Spleen (tissue), 11 donors: Measurements from ENCODE around the gene HDGFL3. TPM values are rescaled to one million over a fixed set of nuclear protein-coding genes. Genes with fewer than 3 reads are reported as not detected.
"Not testable (repeated sequence)": the region's sequence is repeated elsewhere in the genome, so short reads cannot be mapped to it uniquely, and the experiment has no call there.

ENCODE experiments used
- DNase-seq: peaks from one replicate; pipeline ENCODE4 v3.0.0-alpha.2; 2020
- H3K27ac ChIP-seq, 8 donors: fragments of 200-600 bp; sonication (generic) in 7 of 8; 1 replicate in 4 of 8; 2 replicates in 4 of 8; pipeline versions ENCODE4 v1.5.0 to v1.8.0; 2016 to 2021; ENCODE audit warnings: inconsistent platforms in 4 of 8, mild to moderate bottlenecking in 4 of 8, moderate library complexity in 1 of 8
- H3K27me3 ChIP-seq, 7 donors: fragments of 200-600 bp; sonication (generic) in 6 of 7; replicated peaks in 1 of 7; 1 replicate in 4 of 7; 2 replicates in 3 of 7; pipeline versions ENCODE4 v1.5.0 to v1.8.0; 2016 to 2021; ENCODE audit warnings: inconsistent platforms in 3 of 7, mild to moderate bottlenecking in 1 of 7
- H3K36me3 ChIP-seq, 6 donors: fragments of 200-600 bp; sonication (generic) in 5 of 6; 1 replicate in 4 of 6; 2 replicates in 2 of 6; pipeline versions ENCODE4 v1.5.0 to v1.8.0; 2016 to 2021; ENCODE audit warnings: inconsistent platforms in 2 of 6
- H3K4me1 ChIP-seq, 6 donors: fragments of 200-600 bp; sonication (generic) in 5 of 6; 1 replicate in 3 of 6; 2 replicates in 3 of 6; pipeline versions ENCODE4 v1.5.0 to v1.8.0; 2016 to 2021; ENCODE audit warnings: inconsistent platforms in 3 of 6
- H3K4me3 ChIP-seq, 8 donors: fragments of 200-600 bp; sonication (generic) in 7 of 8; 1 replicate in 4 of 8; 2 replicates in 4 of 8; pipeline versions ENCODE4 v1.5.0 to v1.8.0; 2016 to 2021; ENCODE audit warnings: inconsistent platforms in 4 of 8, mild to moderate bottlenecking in 4 of 8, moderate library complexity in 2 of 8
- H3K9me3 ChIP-seq, 8 donors: fragments of 200-600 bp; sonication (generic) in 7 of 8; 1 replicate in 4 of 8; 2 replicates in 4 of 8; pipeline versions ENCODE4 v1.5.0 to v1.8.0; 2016 to 2021; ENCODE audit warnings: inconsistent platforms in 4 of 8
- CTCF ChIP-seq, 11 experiments: fragments of 200-600 bp in 7 of 11; fragments of 450-650 bp in 4 of 11; sonication (generic) in 4 of 11; IDR thresholded peaks in 8 of 11; conservative IDR thresholded peaks in 3 of 11; 1 replicate in 7 of 11; 2 replicates in 4 of 11; pipeline versions ENCODE4 v1.4.0 to v1.8.0; 2016 to 2021; ENCODE audit warnings: antibody characterized with exemption in 11 of 11, inconsistent platforms in 4 of 11, mild to moderate bottlenecking in 1 of 11
- POLR2A ChIP-seq, 3 donors: fragments of 450-650 bp; IDR thresholded peaks; one replicate each; pipeline ENCODE4 v1.5.1; 2017; ENCODE audit warnings: antibody characterized with exemption in 3 of 3, mild to moderate bottlenecking in 1 of 3
- POLR2AphosphoS5 ChIP-seq, 3 donors: sonication (generic); formaldehyde crosslinking; IDR thresholded peaks; one replicate each; pipeline ENCODE4 v1.5.1; 2017; ENCODE audit warnings: antibody characterized with exemption in 3 of 3
- WGBS, 5 donors: extraction: QIAGEN DNeasy Blood & Tissue Kit in 3 of 5; methylation state at CpG; one replicate each; pipeline versions ENCODE4 v1.1.5 to v1.1.7; 2013 to 2018; 5-methylcytosine and 5-hydroxymethylcytosine counted together
- intact Hi-C: fragments of 100-400 bp; cut with DNase I; formaldehyde crosslinking; loops from one replicate; pipeline ENCODE4 v1.15.0; 2023; ENCODE audit warnings: low total_unique reads
- polyA plus RNA-seq, 3 donors: library from polyadenylated mRNA; stranded (reverse); fragments of 200-250 nt; gene quantifications; one replicate each; pipeline ENCODE4 v1.2.1, GENCODE V29; 2013
- total RNA-seq, 7 donors: library from RNA; depleted of rRNA in 3 of 7; stranded (reverse); fragments of >200 nt in 3 of 7; fragmentation: NEBNext Ultra II Directional in 4 of 7; extraction: Animal tissue kit (Norgen Biotek cat#: 25700) in 4 of 7; gene quantifications; one replicate each; pipeline versions ENCODE4 v1.1.0 to v1.2.1, GENCODE V29; 2016 to 2021
- donor health status: healthy with polysubstance abuse.
- donor health status: DM: no; HTN: no; CAD: no; lungs with moderate emphysema.
- donor health status: DM: no; HTN: no; CAD: no.
- donor health status: Bipolar disorder and iron deficiency.
- donor health status: healthy.
- donor health status: DM: no; HTN: no; CAD: no.
- donor health status: DM: yes; HTN: yes; CAD: no.

The HDGFL3 gene
- total and polyA plus RNA-seq, 10 donors: 4.6 to 35.1 (median 20.6) TPM

DNA sequence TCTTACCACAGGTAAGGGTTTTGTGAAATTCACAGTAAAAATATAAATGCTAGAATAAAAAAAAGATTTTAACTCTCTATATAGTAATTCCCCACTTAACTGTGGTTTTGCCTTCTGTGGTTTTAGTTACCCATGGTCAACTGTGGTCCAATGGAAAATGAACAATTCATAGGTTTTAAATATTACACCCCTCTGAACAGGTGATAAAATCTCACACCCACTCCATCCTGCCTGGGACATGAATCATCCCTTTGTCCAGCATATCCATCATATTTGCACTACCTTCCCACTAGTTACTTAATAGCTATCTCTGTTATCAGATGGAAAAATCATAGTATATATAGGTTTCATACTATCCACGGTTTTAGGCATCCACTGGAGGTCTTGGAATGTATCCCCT, 49.2 kb downstream of the HDGFL3 start:
- DNase-seq: no peak
- TF ChIP-seq POLR2A (IDR thresholded peaks at IDR 0.05) (no peak), POLR2AphosphoS5 (IDR thresholded peaks at IDR 0.05) (no peak), CTCF (IDR thresholded peaks at IDR 0.05 in 8 of 11, conservative IDR thresholded peaks at IDR 0.05 in 3 of 11) (no peak)
- Histone ChIP-seq H3K36me3 (peaks cover 0 to 18% (median 2%) of the 10 kb centered on the region in 6 donors), H3K4me1 (peaks cover 0 to 12% (median 0%) of the 10 kb centered on the region in 6 donors), H3K27me3 (no peaks in the 10 kb centered on the region), H3K9me3 (no peaks in the 10 kb centered on the region), H3K4me3 (no peak overlapping the region), H3K27ac (no peak overlapping the region)
- 69 to 82% (median 75%) methylated on average over 1 of the region's 1 CpG for WGBS, 5 donors
- intact Hi-C loops: no loop called here

DNA sequence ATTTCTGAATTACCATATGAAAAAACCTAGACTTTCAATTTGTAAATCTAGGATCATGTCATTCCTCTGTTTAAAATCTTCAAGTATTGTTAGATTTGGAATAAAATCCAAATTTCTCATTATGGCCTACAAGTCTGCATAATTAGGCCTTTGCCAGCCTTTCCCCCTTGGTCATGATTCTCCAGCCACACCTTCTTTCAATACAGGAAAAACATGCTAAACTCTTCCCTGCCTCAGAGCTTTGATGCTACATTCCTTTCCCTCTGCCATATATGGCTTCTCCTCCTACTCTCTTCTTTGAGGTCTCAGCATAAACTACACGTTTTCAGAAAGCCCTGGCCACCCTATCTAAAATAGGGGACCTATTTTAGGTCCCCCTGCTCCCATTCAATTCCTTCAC, 51.7 kb downstream of the HDGFL3 start:
- Histone ChIP-seq H3K27me3 (no peaks in the 10 kb centered on the region), H3K4me3 (no peak overlapping the region), H3K9me3 (no peaks in the 10 kb centered on the region), H3K4me1 (no peaks in the 10 kb centered on the region), H3K36me3 (peaks cover 0 to 25% (median 4%) of the 10 kb centered on the region in 6 donors), H3K27ac (no peak overlapping the region)
- DNase-seq: no peak
- WGBS, 5 donors: 58 to 81% (median 63%) methylated on average over 1 of the region's 1 CpG
- intact Hi-C loops: no loop called here
- TF ChIP-seq POLR2A (IDR thresholded peaks at IDR 0.05) (no peak), POLR2AphosphoS5 (IDR thresholded peaks at IDR 0.05) (no peak), CTCF (IDR thresholded peaks at IDR 0.05 in 8 of 11, conservative IDR thresholded peaks at IDR 0.05 in 3 of 11) (no peak)

GRCh38 chr15:83153288-83153687, 54.3 kb downstream of the HDGFL3 start:
- Histone ChIP-seq H3K27ac (no peak overlapping the region), H3K4me1 (no peaks in the 10 kb centered on the region), H3K36me3 (peaks cover 0 to 49% (median 5%) of the 10 kb centered on the region in 6 donors), H3K4me3 (no peak overlapping the region), H3K9me3 (no peaks in the 10 kb centered on the region), H3K27me3 (no peaks in the 10 kb centered on the region)
- 91 to 100% (median 96%) methylated on average over 1 of the region's 1 CpG for WGBS, 5 donors
- TF ChIP-seq POLR2AphosphoS5 (IDR thresholded peaks at IDR 0.05) (no peak), POLR2A (IDR thresholded peaks at IDR 0.05) (no peak), CTCF (IDR thresholded peaks at IDR 0.05 in 8 of 11, conservative IDR thresholded peaks at IDR 0.05 in 3 of 11) (no peak)
- intact Hi-C loops: no loop called here
- no peak for DNase-seq

GRCh38 chr15:83144771-83145170, 62.9 kb downstream of the HDGFL3 start:
- WGBS, 5 donors: 82 to 99% (median 96%) methylated on average over 3 of the region's 3 CpGs

GRCh38 chr15:83142151-83142550, 65.5 kb downstream of the HDGFL3 start:
- intact Hi-C loops: not testable (repeated sequence)

More at GRCh38 chr15:83144771-83145170, 62.9 kb downstream of the HDGFL3 start:
- H3K27ac ChIP-seq: no peak overlapping the region
- DNase-seq: no peak
- H3K9me3 ChIP-seq: no peaks in the 10 kb centered on the region
- intact Hi-C loops: no loop called here
- TF ChIP-seq POLR2A (IDR thresholded peaks at IDR 0.05): no peak
- H3K27me3 ChIP-seq: no peaks in the 10 kb centered on the region
- peaks cover 0 to 40% (median 3%) of the 10 kb centered on the region in 6 donors for H3K36me3 ChIP-seq
- no peaks in the 10 kb centered on the region for H3K4me1 ChIP-seq
- H3K4me3 ChIP-seq: no peak overlapping the region

More at GRCh38 chr15:83142151-83142550, 65.5 kb downstream of the HDGFL3 start:
- peaks cover 0 to 46% (median 3%) of the 10 kb centered on the region in 6 donors for H3K36me3 ChIP-seq
- not testable (repeated sequence) for H3K9me3 ChIP-seq, H3K27me3 ChIP-seq, H3K4me1 ChIP-seq, DNase-seq, H3K27ac ChIP-seq, H3K4me3 ChIP-seq
- 96 to 98% (median 97%) methylated on average over 3 of the region's 3 CpGs for WGBS, 5 donors
